K562 (cell line): ENCODE measurements around the gene ATP5F1D. TPM values are rescaled to one million over a fixed set of nuclear protein-coding genes. Genes with fewer than 3 reads are reported as not detected.

Source experiments
- ATAC-seq: fragments of 200-7000 bp; cut with Tn5 transposase; 3 replicates; pipeline ENCODE4 v1.9.1; 2020; ENCODE audit warnings: moderate library complexity
- BruUV-seq: library from RNA; stranded (reverse); fragments of 400-500 nt; replicated peaks from 2 replicates; lab custom pipeline; 2021; lab: Mats Ljungman, UMichigan
- CTCF ChIA-PET: fragments of 300-600 bp; formaldehyde crosslinking; extraction: SDS; loops from one replicate; lab custom pipeline; 2021; ENCODE audit warnings: low intra/inter-chr PET ratio; lab: Yijun Ruan, JAX
- POLR2A ChIA-PET: fragments of 300-600, 350-650 bp; sonication (Branson Sonifier 250); formaldehyde crosslinking; extraction: SDS; loops from one replicate; lab custom pipeline; 2021; ENCODE audit warnings: antibody characterized with exemption, inconsistent platforms; lab: Yijun Ruan, JAX
- DNase-seq, 4 experiments: peaks; one replicate each; pipeline versions ENCODE4 v3.0.0 to v3.0.0-alpha.2; 2011 to 2018; ENCODE audit warnings: low spot score in 3 of 4, mixed read lengths in 3 of 4; ENCODE audit errors: extremely low read depth in 1 of 4
- FAIRE-seq: peaks from 2 replicates; lab custom pipeline; 2011; peaks lifted over from hg19 to GRCh38; lab: Jason Lieb, UNC
- H2AFZ ChIP-seq: 2 replicates; pipeline ENCODE4 v1.6.0; 2011; ENCODE audit warnings: low read depth, low read length, control low read depth, inconsistent platforms
- H3K27ac ChIP-seq: fragments of 200-600 bp; 3 replicates; pipeline ENCODE4 v1.8.0; 2011; ENCODE audit warnings: low read depth, mild to moderate bottlenecking, control low read depth, inconsistent platforms, low read length, moderate library complexity, mixed read lengths; ENCODE audit errors: extremely low read depth
- H3K27me3 ChIP-seq, 2 experiments: fragments of 300-600 bp in 1 of 2; 2 replicates in 1 of 2; 3 replicates in 1 of 2; pipeline versions ENCODE4 v1.6.0 to v1.8.0; 2011; ENCODE audit warnings: inconsistent platforms in 2 of 2, low read length in 2 of 2, mild to moderate bottlenecking in 1 of 2, mixed read lengths in 1 of 2, moderate library complexity in 1 of 2; ENCODE audit not compliant: control insufficient read depth in 2 of 2, insufficient read depth in 2 of 2
- H3K36me3 ChIP-seq: fragments of 300-600 bp; 3 replicates; pipeline ENCODE4 v1.8.0; 2011; ENCODE audit warnings: mild to moderate bottlenecking, low read length, inconsistent platforms; ENCODE audit not compliant: control insufficient read depth, insufficient read depth
- H3K4me1 ChIP-seq, 2 experiments: fragments of 200-600 bp in 1 of 2; replicated peaks in 1 of 2; 2 replicates in 1 of 2; 3 replicates in 1 of 2; pipeline versions ENCODE4 v1.5.1 to v1.8.0; 2011; ENCODE audit warnings: inconsistent platforms in 2 of 2, low read length in 2 of 2, mild to moderate bottlenecking in 1 of 2, mixed read lengths in 1 of 2, moderate library complexity in 1 of 2; ENCODE audit not compliant: control insufficient read depth in 2 of 2, insufficient read depth in 2 of 2
- H3K4me2 ChIP-seq: 2 replicates; pipeline ENCODE4 v1.6.1; 2011; ENCODE audit warnings: low read length, control low read depth, inconsistent platforms, mixed read lengths; ENCODE audit not compliant: insufficient read depth
- H3K4me3 ChIP-seq: fragments of 200-600 bp; sonication (generic), shearing (Covaris generic); 2 replicates; pipeline ENCODE4 v1.5.1; 2016; ENCODE audit warnings: control low read depth, inconsistent platforms
- H3K79me2 ChIP-seq: fragments of 200-600 bp; 3 replicates; pipeline ENCODE4 v1.8.0; 2011; ENCODE audit warnings: low read length, inconsistent platforms; ENCODE audit not compliant: control insufficient read depth, insufficient read depth
- H3K9ac ChIP-seq, 2 experiments: 2 replicates each; pipeline versions ENCODE4 v1.6.0 to v1.6.1; 2011; ENCODE audit warnings: low read depth in 2 of 2, low read length in 2 of 2, control low read depth in 1 of 2, inconsistent platforms in 1 of 2, mild to moderate bottlenecking in 1 of 2, mixed read lengths in 1 of 2; ENCODE audit not compliant: insufficient read depth in 1 of 2
- H3K9me1 ChIP-seq: one replicate; pipeline ENCODE4 v1.6.0; 2011; ENCODE audit warnings: inconsistent platforms, mild to moderate bottlenecking, low read length, moderate library complexity; ENCODE audit not compliant: control insufficient read depth, insufficient read depth
- H3K9me3 ChIP-seq: replicated peaks from 2 replicates; pipeline ENCODE4 v1.5.1; 2011; ENCODE audit warnings: low read depth, low read length, inconsistent platforms; ENCODE audit not compliant: control insufficient read depth, insufficient read depth
- H4K20me1 ChIP-seq: replicated peaks from 2 replicates; pipeline ENCODE4 v1.6.1; 2011; ENCODE audit warnings: low read length, inconsistent platforms, mixed read lengths; ENCODE audit not compliant: control insufficient read depth, insufficient read depth
- CBX5 ChIP-seq: IDR thresholded peaks from 2 replicates; pipeline ENCODE4 v1.6.1; 2014; ENCODE audit warnings: low read depth, borderline replicate concordance
- EGR1 ChIP-seq: fragments of 450-650 bp; conservative IDR thresholded peaks from 2 replicates; pipeline ENCODE4 v1.6.1; 2017; ENCODE audit warnings: mild to moderate bottlenecking
- EWSR1 ChIP-seq: fragments of 450-650 bp; IDR thresholded peaks from 2 replicates; pipeline ENCODE4 v1.6.1; 2018; ENCODE audit warnings: borderline replicate concordance, mild to moderate bottlenecking, low read depth, moderate library complexity; ENCODE audit not compliant: partially characterized antibody
- FIP1L1 ChIP-seq: fragments of 200-400 bp; formaldehyde crosslinking; IDR thresholded peaks from 2 replicates; pipeline ENCODE4 v1.6.1; 2018; ENCODE audit warnings: mild to moderate bottlenecking, low read depth, low read length; ENCODE audit not compliant: poor library complexity, severe bottlenecking
- GABPB1 ChIP-seq: sonication (generic); formaldehyde crosslinking; IDR thresholded peaks from 2 replicates; pipeline ENCODE4 v1.8.0; 2022; ENCODE audit warnings: mild to moderate bottlenecking, missing genetic modification reagents
- MNT ChIP-seq, 2 experiments: fragments of 450-650 bp; conservative IDR thresholded peaks; 2 replicates each; pipeline ENCODE4 v1.6.1; 2017; ENCODE audit warnings: mild to moderate bottlenecking in 2 of 2, moderate library complexity in 2 of 2
- NR2C2 ChIP-seq, 2 experiments: fragments of 200-800 bp in 1 of 2; sonication (Bioruptor generic) in 1 of 2; sonication (generic) in 1 of 2; formaldehyde crosslinking in 1 of 2; IDR thresholded peaks; 2 replicates each; pipeline versions ENCODE4 v1.6.1 to v1.8.0; 2016 to 2022; ENCODE audit warnings: mild to moderate bottlenecking in 1 of 2, missing compliant biosample characterization in 1 of 2, missing genetic modification characterization in 1 of 2, missing genetic modification reagents in 1 of 2
- PCBP2 ChIP-seq: fragments of 200-400 bp; formaldehyde crosslinking; IDR thresholded peaks from 2 replicates; pipeline ENCODE4 v1.6.1; 2018; ENCODE audit warnings: low read length, low read depth, mild to moderate bottlenecking, moderate library complexity; ENCODE audit not compliant: poor library complexity, severe bottlenecking
- POLR2AphosphoS5 ChIP-seq: IDR thresholded peaks from 2 replicates; pipeline ENCODE4 v1.6.1; 2011; ENCODE audit warnings: mild to moderate bottlenecking, low read depth, low read length, moderate library complexity; ENCODE audit not compliant: control insufficient read depth, insufficient read depth
- SETDB1 ChIP-seq: IDR thresholded peaks from one replicate; pipeline ENCODE4 v1.6.1; 2012; ENCODE audit warnings: low read length, control low read depth, inconsistent platforms
- SMARCC2 ChIP-seq: fragments of 450-650 bp; IDR thresholded peaks from 2 replicates; pipeline ENCODE4 v1.6.1; 2017; ENCODE audit warnings: antibody characterized with exemption, moderate library complexity, mild to moderate bottlenecking, low read depth
- SUPT5H ChIP-seq: fragments of 450-650 bp; IDR thresholded peaks from 2 replicates; pipeline ENCODE4 v1.6.1; 2016
- TAL1 ChIP-seq: fragments of 450-650 bp; IDR thresholded peaks from 2 replicates; pipeline ENCODE4 v1.6.1; 2016; ENCODE audit warnings: mild to moderate bottlenecking
- TEAD4 ChIP-seq, 2 experiments: sonication (generic) in 1 of 2; formaldehyde crosslinking in 1 of 2; IDR thresholded peaks; 2 replicates each; pipeline versions ENCODE4 v1.6.1 to v1.8.0; 2012 to 2022; ENCODE audit warnings: borderline replicate concordance in 1 of 2, inconsistent platforms in 1 of 2, low read length in 1 of 2, mild to moderate bottlenecking in 1 of 2, missing genetic modification reagents in 1 of 2
- ZFX ChIP-seq: sonication (generic); formaldehyde crosslinking; IDR thresholded peaks from 2 replicates; pipeline ENCODE4 v1.8.0; 2022; ENCODE audit warnings: mild to moderate bottlenecking, missing genetic modification reagents, moderate library complexity
- WGBS: fragments of 100-300 bp; shearing (Covaris generic); methylation state at CpG from one replicate; pipeline ENCODE4 v1.1.6; 2016; ENCODE audit warnings: low coverage, mixed read lengths; ENCODE audit not compliant: insufficient coverage; ENCODE audit errors: missing lambda C conversion rate; 5-methylcytosine and 5-hydroxymethylcytosine counted together
- in situ Hi-C: fragments of 300-500 bp; cut with MboI; formaldehyde crosslinking; loops from 4 replicates; pipeline ENCODE4 v1.15.0; 2018; ENCODE audit warnings: inconsistent platforms, mixed read lengths
- intact Hi-C: fragments of 100-400 bp; cut with micrococcal nuclease; formaldehyde crosslinking; loops from 2 replicates; pipeline ENCODE4 v1.14.2; 2022
- polyA plus RNA-seq, 8 experiments: library from polyadenylated mRNA; depleted of rRNA in 4 of 8; stranded (reverse) in 5 of 8; unstranded in 3 of 8; fragments of >200 nt; fragmentation: Nextera tagmentation in 2 of 8; fragmentation: Illumina TruSeq in 1 of 8; extraction: Ambion mirVana in 2 of 8; extraction: Trizol in 1 of 8; gene quantifications; 2 replicates each; pipeline versions ENCODE4 v1.2.1 to v1.2.3, GENCODE V29; 2011 to 2014; ENCODE audit warnings: inconsistent platforms in 1 of 8, missing spikeins in 1 of 8
- total RNA-seq, 7 experiments: library from RNA; depleted of rRNA in 6 of 7; stranded (reverse); fragments of >200 nt in 6 of 7; fragmentation: Illumina TruSeq in 2 of 7; extraction: Trizol in 2 of 7; gene quantifications; 2 replicates each; pipeline versions ENCODE4 v1.2.1 to v1.2.3, GENCODE V29; 2011 to 2021; ENCODE audit warnings: low replicate concordance in 1 of 7
- TF ChIP-seq, protein P1 (sequence below), 2 experiments: fragments of 450-650 bp in 1 of 2; sonication (generic) in 1 of 2; formaldehyde crosslinking in 1 of 2; IDR thresholded peaks in 1 of 2; conservative IDR thresholded peaks in 1 of 2; 2 replicates each; pipeline versions ENCODE4 v1.6.1 to v1.8.1; 2016 to 2023; ENCODE audit warnings: mild to moderate bottlenecking in 2 of 2, moderate library complexity in 2 of 2, inconsistent platforms in 1 of 2, missing genetic modification reagents in 1 of 2

ATP5F1D gene
- total and polyA plus RNA-seq, 9 of the 15 experiments (the other 6 are each of a cell fraction or from before 2014, with no cell fraction given): 3.9 to 409 (median 36.8) TPM

- intact Hi-C loops (no loop called here), in situ Hi-C loops (no loop called here)
- POLR2A ChIA-PET: interaction anchor here (0.6 to 7.8 kb wide), 6 partner anchors 10 to 633 kb away, joined by 3 to 88 read pairs (median 6); partner anchors contain the start of genes CIRBP and FAM174C
- Histone ChIP-seq H3K27ac (peak overlapping the region; percentile 82), H4K20me1 (0 out of 2 replicates have a peak, but pooled peaks cover 7% of the 10 kb centered on the region), H3K79me2 (peaks cover 73% of the 10 kb centered on the region), H2AFZ (no peak overlapping the region), H3K9me1 (no peaks in the 10 kb centered on the region), H3K4me3 (peak overlapping the region; percentile 93), H3K9me3 (no peaks in the 10 kb centered on the region), H3K4me1 (peaks cover 27 to 96% of the 10 kb centered on the region in 2 experiments; a peak in 4 of 5 replicates), H3K4me2 (peak overlapping the region; percentile 63), H3K27me3 (no peaks in the 10 kb centered on the region), H3K36me3 (peaks cover 67% of the 10 kb centered on the region; the same call in 2 of the 3 replicates), H3K9ac (peak overlapping the region; percentile 79 to 96)
- no TSS peak for BruUV-seq
- CTCF ChIA-PET: interaction anchor here (1.3 kb wide), 1 partner anchor 13 kb away, joined by 5 read pairs; no protein-coding TSS in a partner anchor
- no peak for FAIRE-seq
- ATAC-seq: peak; percentile 11
- peak in 1 of 4 experiments; percentile 77 for DNase-seq
- 55% methylated on average over 21 of the region's 23 CpGs for WGBS
- TF ChIP-seq CBX5 (no peak), SMARCC2 (no peak; the same call in 1 of the 2 replicates), GABPB1 (CRISPR knock-in tag) (peak; percentile 43; the same call in 1 of the 2 replicates), EWSR1 (no peak), SETDB1 (no peak), EGR1 (peak; percentile 42; the same call in 1 of the 2 replicates), MNT (conservative IDR thresholded peaks at IDR 0.05) (peak in 1 of 2 experiments; percentile 27; a peak in 1 of 4 replicates), TEAD4 (IDR thresholded peaks at IDR 0.05; ENCODE audit: low read length) (peak; percentile 30; the same call in 1 of the 2 replicates), TEAD4 (CRISPR knock-in tag; IDR thresholded peaks at IDR 0.05; ENCODE audit: borderline replicate concordance) (no peak), POLR2AphosphoS5 (peak; percentile 19), FIP1L1 (peak; percentile 25), NR2C2 (CRISPR knock-in tag; IDR thresholded peaks at IDR 0.05) (no peak), NR2C2 (tag; IDR thresholded peaks at IDR 0.05) (peak; percentile 11; the same call in 1 of the 2 replicates), TAL1 (peak; percentile 16; the same call in 1 of the 2 replicates), PCBP2 (no peak), SUPT5H (0 out of 2 replicates have a peak, but pooled peaks have one; percentile 26), ZFX (peak; percentile 53)
- TF ChIP-seq, protein P1, sequence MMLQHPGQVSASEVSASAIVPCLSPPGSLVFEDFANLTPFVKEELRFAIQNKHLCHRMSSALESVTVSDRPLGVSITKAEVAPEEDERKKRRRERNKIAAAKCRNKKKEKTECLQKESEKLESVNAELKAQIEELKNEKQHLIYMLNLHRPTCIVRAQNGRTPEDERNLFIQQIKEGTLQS (IDR thresholded peaks at IDR 0.05): peak; percentile 6; the same call in 1 of the 2 replicates
- TF ChIP-seq, protein P1 (CRISPR knock-in tag; conservative IDR thresholded peaks at IDR 0.05): no peak
Observed at GRCh38 chr19:1253514-1254080, 12.0 kb downstream of the ATP5F1D start.
